NT2/D1 (cell line): ENCODE measurements around the gene RADIL.

Source experiments
- DNase-seq: peaks from one replicate; pipeline ENCODE4 v3.0.0-alpha.2; 2011; ENCODE audit warnings: low read depth, low spot score
- H3K27me3 ChIP-seq: 2 replicates; pipeline ENCODE4 v1.6.0; 2011; ENCODE audit warnings: mild to moderate bottlenecking; ENCODE audit not compliant: insufficient read length, insufficient read depth
- H3K36me3 ChIP-seq: 2 replicates; pipeline ENCODE4 v1.6.1; 2011; ENCODE audit warnings: mild to moderate bottlenecking, low read length, mixed read lengths; ENCODE audit not compliant: insufficient read depth, insufficient read length
- H3K4me1 ChIP-seq: 2 replicates; pipeline ENCODE4 v1.5.1; 2011; ENCODE audit not compliant: insufficient read depth, insufficient read length
- H3K4me3 ChIP-seq: 2 replicates; pipeline ENCODE4 v1.5.1; 2011; ENCODE audit warnings: low read depth; ENCODE audit not compliant: insufficient read length
- H3K9ac ChIP-seq: 2 replicates; pipeline ENCODE4 v1.6.0; 2011; ENCODE audit warnings: low read depth; ENCODE audit not compliant: insufficient read length
- H3K9me3 ChIP-seq: 2 replicates; pipeline ENCODE4 v1.5.1; 2011; ENCODE audit warnings: mild to moderate bottlenecking, low read length; ENCODE audit not compliant: insufficient read depth
- SUZ12 ChIP-seq: IDR thresholded peaks from 2 replicates; pipeline ENCODE4 v1.6.1; 2011; ENCODE audit not compliant: insufficient read length, insufficient read depth; ENCODE audit errors: extremely low read depth
- YY1 ChIP-seq: IDR thresholded peaks from 2 replicates; pipeline ENCODE4 v1.6.1; 2011; ENCODE audit not compliant: insufficient read length, insufficient read depth
- ZNF274 ChIP-seq: IDR thresholded peaks from 2 replicates; pipeline ENCODE4 v1.6.1; 2011; ENCODE audit warnings: mild to moderate bottlenecking, low read depth, low read length

RADIL gene

DNA sequence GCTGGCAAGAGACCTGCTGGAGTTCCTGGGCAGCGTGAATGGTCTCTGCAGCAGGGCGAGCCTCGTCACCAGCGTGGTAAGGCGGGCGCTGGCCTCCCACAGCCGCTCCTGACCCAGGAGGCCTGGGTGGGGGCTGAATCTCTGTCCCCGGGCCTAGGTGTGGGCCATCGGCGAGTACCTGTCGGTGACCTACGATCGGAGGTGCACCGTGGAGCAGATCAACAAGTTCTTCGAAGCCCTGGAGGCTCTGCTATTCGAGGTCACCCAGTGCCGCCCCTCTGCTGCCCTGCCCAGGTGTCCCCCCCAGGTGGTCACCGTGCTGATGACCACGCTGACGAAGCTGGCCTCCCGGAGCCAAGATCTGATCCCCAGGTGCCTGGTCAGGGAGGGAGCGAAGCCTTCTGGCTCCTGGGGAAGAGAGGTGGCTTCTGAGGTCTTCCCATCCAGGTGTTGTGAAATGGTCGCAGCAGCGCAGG lies 93.0 kb downstream of the RADIL start:
- peaks cover 82% of the 10 kb centered on the region for H3K36me3 ChIP-seq

DNA sequence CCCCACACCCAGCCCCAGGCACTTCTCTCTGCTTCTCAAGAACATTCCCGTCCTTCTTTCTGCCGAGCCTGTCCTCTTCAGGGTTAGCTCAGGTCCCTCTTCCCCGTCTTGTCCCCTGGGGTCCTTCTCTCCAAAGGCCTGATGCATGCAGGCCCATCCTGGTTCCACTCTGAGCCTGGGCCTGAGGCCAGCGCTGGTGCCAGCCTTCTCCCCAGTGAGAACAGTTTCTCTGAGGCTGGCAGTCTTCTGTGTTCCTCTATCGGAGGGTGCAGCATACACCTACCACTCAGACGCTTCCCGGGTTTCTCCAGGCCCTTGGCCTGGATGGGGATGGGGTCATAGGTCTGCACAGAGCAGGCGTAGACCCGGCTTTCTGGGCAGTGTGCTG lies 93.4 kb downstream of the RADIL start:
- no peak overlapping the region for H3K9ac ChIP-seq
- DNase-seq: no peak

More for the DNA sequence above, 93.0 kb downstream of the RADIL start:
- no peak for DNase-seq
- Histone ChIP-seq H3K9ac (no peak overlapping the region), H3K4me3 (no peak overlapping the region), H3K27me3 (no peaks in the 10 kb centered on the region), H3K4me1 (peaks cover 32% of the 10 kb centered on the region), H3K9me3 (peaks cover 17% of the 10 kb centered on the region; the same call in 1 of the 2 replicates)
- TF ChIP-seq YY1 (no peak), SUZ12 (no peak), ZNF274 (no peak)

DNA sequence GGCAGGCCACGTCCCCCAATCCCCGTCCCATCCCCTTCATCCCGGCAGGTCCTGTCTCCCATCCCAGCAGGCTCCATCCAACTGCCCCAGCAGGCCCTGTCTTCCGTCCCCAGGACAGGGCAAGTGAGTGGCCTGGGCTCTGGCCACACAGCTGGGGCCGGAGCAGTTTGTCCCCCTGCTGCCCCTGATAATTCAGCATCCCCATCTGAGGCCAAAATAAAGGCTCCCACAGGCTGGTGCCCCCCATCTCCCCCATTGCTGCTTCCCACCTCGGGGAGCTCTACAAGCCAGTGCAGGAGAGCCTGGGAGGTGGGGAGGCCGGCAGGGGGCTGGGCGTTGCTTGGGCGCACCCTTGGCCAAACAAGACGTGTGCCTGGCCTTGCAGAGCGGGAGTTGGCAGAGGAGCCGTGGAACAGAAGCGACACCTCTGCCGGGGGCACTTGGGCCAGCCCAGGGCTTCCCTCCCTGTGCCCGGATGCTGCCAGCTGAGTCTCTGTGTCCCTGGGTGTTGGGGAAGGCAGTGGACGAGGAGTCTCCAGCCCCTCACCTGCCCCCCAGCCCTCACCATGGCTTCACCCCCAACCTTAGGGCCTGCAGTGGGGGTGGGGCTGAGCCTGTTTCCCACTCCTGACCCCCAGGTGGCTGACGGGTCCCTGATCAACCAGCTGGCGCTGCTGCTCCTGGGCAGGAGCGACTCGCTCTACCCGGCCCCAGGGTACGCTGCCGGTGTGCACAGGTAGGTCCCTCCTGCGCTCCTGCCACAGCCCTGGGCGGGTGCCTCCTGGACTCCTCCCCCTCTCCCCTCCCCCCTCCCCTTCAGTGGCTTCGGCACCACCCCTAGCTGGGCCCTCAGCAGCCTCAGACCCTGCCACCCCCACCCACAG lies 94.1 kb downstream of the RADIL start:
- peaks cover 17% of the 10 kb centered on the region; the same call in 1 of the 2 replicates for H3K9me3 ChIP-seq
- H3K27me3 ChIP-seq: no peaks in the 10 kb centered on the region
- H3K9ac ChIP-seq: no peak overlapping the region

More for the DNA sequence above, 93.4 kb downstream of the RADIL start:
- peaks cover 32% of the 10 kb centered on the region for H3K4me1 ChIP-seq
- peaks cover 17% of the 10 kb centered on the region; the same call in 1 of the 2 replicates for H3K9me3 ChIP-seq
- no peak for TF ChIP-seq SUZ12
- TF ChIP-seq YY1: no peak
- no peak for TF ChIP-seq ZNF274
- no peak overlapping the region for H3K4me3 ChIP-seq
- peaks cover 87% of the 10 kb centered on the region for H3K36me3 ChIP-seq
- H3K27me3 ChIP-seq: no peaks in the 10 kb centered on the region

DNA sequence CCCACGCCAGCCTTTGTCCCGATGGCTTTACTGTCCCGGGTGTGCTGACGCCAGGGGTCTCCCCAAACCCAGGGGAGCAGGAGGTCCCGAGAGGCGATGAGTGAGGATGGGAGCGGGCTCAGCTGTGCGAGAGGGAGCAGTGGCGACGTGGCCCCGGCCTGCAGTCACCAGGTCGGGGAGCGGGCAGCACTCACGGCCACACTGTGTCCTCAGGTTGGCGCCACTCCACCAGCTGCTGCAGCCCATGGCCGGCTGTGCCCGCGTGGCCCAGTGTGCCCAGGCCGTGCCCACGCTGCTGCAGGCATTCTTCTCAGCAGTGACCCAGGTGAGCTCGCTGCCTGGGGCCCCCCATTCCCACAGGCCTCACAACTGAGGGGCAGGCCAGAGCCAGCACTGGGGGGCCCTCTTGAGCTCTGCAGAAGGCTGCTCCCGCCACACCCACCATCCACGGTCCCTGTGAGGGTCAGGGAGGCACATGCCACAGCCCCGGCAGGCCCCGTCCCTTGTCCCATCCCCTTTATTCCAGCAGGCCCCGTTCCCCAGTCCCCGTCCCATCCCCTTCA lies 94.8 kb downstream of the RADIL start:
- no peak for DNase-seq
- Histone ChIP-seq H3K9me3 (peaks cover 16% of the 10 kb centered on the region; the same call in 1 of the 2 replicates), H3K36me3 (peaks cover 94% of the 10 kb centered on the region), H3K27me3 (no peaks in the 10 kb centered on the region), H3K4me1 (peaks cover 27% of the 10 kb centered on the region), H3K9ac (no peak overlapping the region), H3K4me3 (no peak overlapping the region)
- TF ChIP-seq ZNF274 (no peak), YY1 (no peak), SUZ12 (no peak)

More for the DNA sequence above, 94.1 kb downstream of the RADIL start:
- Histone ChIP-seq H3K4me1 (peaks cover 27% of the 10 kb centered on the region), H3K4me3 (no peak overlapping the region), H3K36me3 (peaks cover 89% of the 10 kb centered on the region)
- no peak for DNase-seq
- TF ChIP-seq SUZ12 (no peak), YY1 (no peak), ZNF274 (no peak)

DNA sequence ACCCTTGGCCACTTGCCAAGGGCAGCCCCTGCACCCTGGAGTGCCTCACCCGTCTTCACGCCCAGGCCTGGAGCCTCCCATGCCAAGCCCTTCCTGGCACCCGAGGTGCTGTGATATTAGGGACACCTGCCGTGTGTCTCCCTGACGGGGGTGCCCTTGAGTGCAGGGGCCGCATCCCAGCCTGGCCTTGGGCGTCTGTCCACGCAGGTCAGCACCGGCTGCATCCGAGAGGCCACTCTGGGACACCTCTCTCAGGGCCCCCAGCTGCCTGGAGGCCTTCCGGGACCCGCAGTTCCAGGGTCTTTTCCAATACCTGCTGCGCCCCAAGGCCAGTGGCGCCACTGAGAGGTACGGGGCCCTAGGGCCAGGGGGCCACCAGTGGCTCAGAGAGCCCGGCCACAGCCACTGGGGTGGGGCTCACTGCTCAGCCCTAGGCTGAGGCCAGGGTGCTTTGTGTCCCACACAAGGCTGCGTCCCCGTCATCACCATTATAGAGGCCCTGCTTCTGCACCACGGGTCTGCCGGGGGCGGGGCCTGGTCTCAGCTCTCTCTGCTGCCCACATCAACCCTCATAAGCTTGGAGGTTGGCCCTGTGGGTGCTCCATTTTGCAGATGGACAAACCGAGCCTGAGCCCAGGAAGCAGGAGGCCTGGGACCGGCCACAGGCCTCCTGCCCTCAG lies 95.4 kb downstream of the RADIL start:
- no peak overlapping the region for H3K9ac ChIP-seq
- peaks cover 9% of the 10 kb centered on the region; the same call in 1 of the 2 replicates for H3K9me3 ChIP-seq
- H3K4me3 ChIP-seq: no peak overlapping the region
- no peak for DNase-seq
- no peaks in the 10 kb centered on the region for H3K27me3 ChIP-seq
- H3K36me3 ChIP-seq: peaks cover 94% of the 10 kb centered on the region
- peaks cover 27% of the 10 kb centered on the region for H3K4me1 ChIP-seq
- TF ChIP-seq SUZ12 (no peak), YY1 (no peak), ZNF274 (no peak)

DNA sequence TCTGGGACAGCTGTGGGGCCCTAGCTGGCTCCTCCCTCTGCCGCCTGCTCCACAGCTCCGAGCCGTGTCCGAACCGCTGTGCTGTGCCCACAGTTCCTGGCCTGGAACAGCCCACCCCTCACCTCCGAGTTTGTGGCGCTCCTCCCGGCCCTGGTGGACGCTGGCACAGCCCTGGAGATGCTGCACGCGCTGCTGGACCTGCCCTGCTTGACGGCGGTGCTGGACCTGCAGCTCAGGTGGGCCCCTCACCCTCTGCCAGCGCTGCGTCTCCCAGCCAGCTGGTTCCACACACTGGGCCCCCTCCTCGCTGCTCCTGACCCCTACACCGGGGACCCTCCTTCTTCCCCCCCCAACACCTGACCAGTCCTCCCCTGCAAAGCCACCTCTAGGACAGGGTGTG lies 96.0 kb downstream of the RADIL start:
- Histone ChIP-seq H3K27me3 (no peaks in the 10 kb centered on the region), H3K4me3 (no peak overlapping the region), H3K36me3 (peaks cover 94% of the 10 kb centered on the region), H3K9me3 (peaks cover 4% of the 10 kb centered on the region; the same call in 1 of the 2 replicates), H3K9ac (no peak overlapping the region), H3K4me1 (peaks cover 23% of the 10 kb centered on the region)
- no peak for TF ChIP-seq SUZ12
- TF ChIP-seq ZNF274: no peak
- no peak for TF ChIP-seq YY1
- DNase-seq: no peak
